Endothelial cell of umbilical vein (primary cell): ENCODE results near the gene ESRRA. TPM values are rescaled to one million over a fixed set of nuclear protein-coding genes. Genes with fewer than 3 reads are reported as not detected.

Experiments
- BruUV-seq: library from RNA; stranded (reverse); fragments of 400-500 nt; replicated peaks from 2 replicates; lab custom pipeline; 2021; lab: Mats Ljungman, UMichigan
- CTCF ChIA-PET: fragments of 300-600, 350-600 bp; sonication (Branson Sonifier 250); formaldehyde crosslinking; loops from one replicate; lab custom pipeline; 2021; ENCODE audit warnings: antibody characterized with exemption, inconsistent platforms; lab: Charles Lee
- POLR2A ChIA-PET: fragments of 300-600, 350-600 bp; sonication (Branson Sonifier 250); formaldehyde crosslinking; loops from one replicate; lab custom pipeline; 2021; ENCODE audit warnings: antibody characterized with exemption, inconsistent platforms; lab: Charles Lee
- DNase-seq: peaks from one replicate; pipeline ENCODE4 v3.0.0-alpha.2; 2011; ENCODE audit warnings: low read depth, low spot score
- FAIRE-seq: peaks from 2 replicates; lab custom pipeline; 2011; peaks lifted over from hg19 to GRCh38; lab: Jason Lieb, UNC
- H2AFZ ChIP-seq: 2 replicates; pipeline ENCODE4 v1.6.0; 2012; ENCODE audit warnings: low read depth, low read length, control low read depth, inconsistent platforms
- H3K27ac ChIP-seq: 2 replicates; pipeline ENCODE4 v1.5.1; 2011; ENCODE audit warnings: low read depth, mild to moderate bottlenecking, control low read depth, low read length, moderate library complexity; ENCODE audit not compliant: insufficient read depth
- H3K27me3 ChIP-seq, 2 experiments: 2 replicates each; pipeline versions ENCODE4 v1.6.0 to v1.6.1; 2011; ENCODE audit warnings: low read length in 2 of 2, mixed read lengths in 1 of 2; ENCODE audit not compliant: control insufficient read depth in 2 of 2, insufficient read depth in 2 of 2
- H3K36me3 ChIP-seq, 2 experiments: 2 replicates in 1 of 2; 3 replicates in 1 of 2; pipeline ENCODE4 v1.5.1; 2011; ENCODE audit warnings: low read length in 2 of 2, mild to moderate bottlenecking in 1 of 2, moderate library complexity in 1 of 2; ENCODE audit not compliant: control insufficient read depth in 2 of 2, insufficient read depth in 2 of 2; ENCODE audit errors: extremely low read depth in 1 of 2
- H3K4me1 ChIP-seq: 3 replicates; pipeline ENCODE4 v1.5.1; 2011; ENCODE audit warnings: mild to moderate bottlenecking, low read length; ENCODE audit not compliant: control insufficient read depth, insufficient read depth; ENCODE audit errors: extremely low read depth
- H3K4me2 ChIP-seq: 2 replicates; pipeline ENCODE4 v1.6.1; 2011; ENCODE audit warnings: low read length, control low read depth, mixed read lengths; ENCODE audit not compliant: insufficient read depth
- H3K4me3 ChIP-seq, 3 experiments: fragments of 200-600 bp in 1 of 3; sonication (generic), shearing (Covaris generic) in 1 of 3; replicated peaks in 1 of 3; 2 replicates each; pipeline ENCODE4 v1.5.1; 2011 to 2016; ENCODE audit warnings: control low read depth in 3 of 3, low read length in 3 of 3, mild to moderate bottlenecking in 2 of 3, inconsistent platforms in 1 of 3, low read depth in 1 of 3, moderate library complexity in 1 of 3; ENCODE audit not compliant: insufficient read depth in 1 of 3
- H3K79me2 ChIP-seq: 2 replicates; pipeline ENCODE4 v1.6.0; 2012; ENCODE audit warnings: low read length, inconsistent platforms; ENCODE audit not compliant: control insufficient read depth, insufficient read depth
- H3K9ac ChIP-seq: replicated peaks from 2 replicates; pipeline ENCODE3; 2011; ENCODE audit warnings: low read length, control low read depth; ENCODE audit not compliant: insufficient read depth; ENCODE audit errors: extremely low read depth
- H3K9me1 ChIP-seq: replicated peaks from 3 replicates; pipeline ENCODE4 v1.6.0; 2011; ENCODE audit warnings: mild to moderate bottlenecking, low read length; ENCODE audit not compliant: control insufficient read depth, insufficient read depth; ENCODE audit errors: extremely low read depth
- H3K9me3 ChIP-seq: replicated peaks from 2 replicates; pipeline ENCODE4 v1.5.1; 2012; ENCODE audit warnings: low read length, inconsistent platforms; ENCODE audit not compliant: control insufficient read depth, insufficient read depth
- H4K20me1 ChIP-seq: replicated peaks from 2 replicates; pipeline ENCODE3; 2011; ENCODE audit warnings: mild to moderate bottlenecking, low read length; ENCODE audit not compliant: control insufficient read depth, insufficient read depth; ENCODE audit errors: extremely low read depth
- EZH2 ChIP-seq: IDR thresholded peaks from 2 replicates; pipeline ENCODE4 v1.6.1; 2012; ENCODE audit warnings: borderline replicate concordance, low read depth, mild to moderate bottlenecking, moderate library complexity, low read length, inconsistent platforms; ENCODE audit not compliant: severe bottlenecking
- GATA2 ChIP-seq: IDR thresholded peaks from 2 replicates; pipeline ENCODE4 v1.7.0; 2011; ENCODE audit warnings: low read depth, mild to moderate bottlenecking, moderate library complexity, mixed read lengths, low read length; ENCODE audit not compliant: insufficient read length, insufficient read depth
- JUN ChIP-seq: IDR thresholded peaks from 2 replicates; pipeline ENCODE4 v1.6.1; 2011; ENCODE audit warnings: borderline replicate concordance, low read depth; ENCODE audit not compliant: insufficient read length, insufficient read depth
- MAX ChIP-seq: IDR thresholded peaks from 2 replicates; pipeline ENCODE4 v1.6.1; 2011; ENCODE audit not compliant: insufficient read depth, insufficient read length
- MYC ChIP-seq: IDR thresholded peaks from one replicate; pipeline ENCODE4 v1.6.1; 2011; ENCODE audit warnings: mild to moderate bottlenecking, low read depth, low read length
- POLR2A ChIP-seq: IDR thresholded peaks from 2 replicates; pipeline ENCODE4 v1.6.1; 2012; ENCODE audit warnings: low read depth, mild to moderate bottlenecking, control low read depth, low read length
- POLR2AphosphoS5 ChIP-seq: IDR thresholded peaks from 2 replicates; pipeline ENCODE4 v1.6.1; 2012; ENCODE audit warnings: low read depth, mild to moderate bottlenecking, control low read depth, low read length, moderate library complexity; ENCODE audit not compliant: insufficient read depth
- dilution Hi-C: fragments of 300-500 bp; cut with MboI; formaldehyde crosslinking; loops from one replicate; pipeline ENCODE4 v1.15.0; 2019; ENCODE audit warnings: low sequenced_read_pairs; ENCODE audit not compliant: extremely low pct_ligation_motif_present
- intact Hi-C: fragments of 100-400 bp; cut with micrococcal nuclease; formaldehyde crosslinking; loops from one replicate; pipeline ENCODE4 v1.10.0; 2022
- polyA plus RNA-seq, 4 experiments: library from polyadenylated mRNA; depleted of rRNA in 3 of 4; stranded (reverse) in 3 of 4; unstranded in 1 of 4; fragments of >200 nt; gene quantifications; 2 replicates each; pipeline versions ENCODE4 v1.2.1 to v1.2.3, GENCODE V29; 2011 to 2012; ENCODE audit warnings: missing spikeins in 1 of 4
- total RNA-seq: library from RNA; stranded (reverse); gene quantifications from 2 replicates; pipeline ENCODE4 v1.2.3, GENCODE V29; 2021
- TF ChIP-seq, protein P1 (sequence below), 2 donors: IDR thresholded peaks; 1 replicate in 1 of 2; 2 replicates in 1 of 2; pipeline ENCODE4 v1.5.1; 2011; ENCODE audit warnings: low read length in 2 of 2, mild to moderate bottlenecking in 2 of 2, moderate library complexity in 2 of 2, control low read depth in 1 of 2, inconsistent platforms in 1 of 2, low read depth in 1 of 2; ENCODE audit not compliant: insufficient read depth in 1 of 2; ENCODE audit errors: extremely low read depth in 1 of 2

The ESRRA gene
- total and polyA plus RNA-seq, 2 donors (not counting 3 experiments of a cell fraction or from before 2014, with no cell fraction given): 17.2 to 37.4 TPM

- Histone ChIP-seq H3K9me3 (no peaks in the 10 kb centered on the region), H2AFZ (no peak overlapping the region), H3K9ac (no peak overlapping the region), H3K79me2 (no peaks in the 10 kb centered on the region), H3K4me2 (no peak overlapping the region), H3K9me1 (no peaks in the 10 kb centered on the region), H3K4me3 (no peak overlapping the region), H4K20me1 (no peaks in the 10 kb centered on the region), H3K4me1 (peaks cover 19% of the 10 kb centered on the region), H3K36me3 (no peaks in the 10 kb centered on the region), H3K27me3 (no peaks in the 10 kb centered on the region), H3K27ac (no peak overlapping the region)
- ChIA-PET CTCF (interaction anchor here (0.6 to 5.5 kb wide), 16 partner anchors 9 to 334 kb away, joined by 3 to 107 read pairs (median 9); partner anchors contain the start of genes CATSPERZ, ESRRA, FERMT3 and PRDX5), POLR2A (no interaction called here)
- intact Hi-C loops (no loop called here), dilution Hi-C loops (no loop called here)
- TF ChIP-seq EZH2 (no peak), MAX (no peak), GATA2 (no peak), POLR2A (no peak), POLR2AphosphoS5 (no peak), MYC (no peak), JUN (no peak)
- TF ChIP-seq, protein P1, sequence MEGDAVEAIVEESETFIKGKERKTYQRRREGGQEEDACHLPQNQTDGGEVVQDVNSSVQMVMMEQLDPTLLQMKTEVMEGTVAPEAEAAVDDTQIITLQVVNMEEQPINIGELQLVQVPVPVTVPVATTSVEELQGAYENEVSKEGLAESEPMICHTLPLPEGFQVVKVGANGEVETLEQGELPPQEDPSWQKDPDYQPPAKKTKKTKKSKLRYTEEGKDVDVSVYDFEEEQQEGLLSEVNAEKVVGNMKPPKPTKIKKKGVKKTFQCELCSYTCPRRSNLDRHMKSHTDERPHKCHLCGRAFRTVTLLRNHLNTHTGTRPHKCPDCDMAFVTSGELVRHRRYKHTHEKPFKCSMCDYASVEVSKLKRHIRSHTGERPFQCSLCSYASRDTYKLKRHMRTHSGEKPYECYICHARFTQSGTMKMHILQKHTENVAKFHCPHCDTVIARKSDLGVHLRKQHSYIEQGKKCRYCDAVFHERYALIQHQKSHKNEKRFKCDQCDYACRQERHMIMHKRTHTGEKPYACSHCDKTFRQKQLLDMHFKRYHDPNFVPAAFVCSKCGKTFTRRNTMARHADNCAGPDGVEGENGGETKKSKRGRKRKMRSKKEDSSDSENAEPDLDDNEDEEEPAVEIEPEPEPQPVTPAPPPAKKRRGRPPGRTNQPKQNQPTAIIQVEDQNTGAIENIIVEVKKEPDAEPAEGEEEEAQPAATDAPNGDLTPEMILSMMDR (IDR thresholded peaks at IDR 0.05; ENCODE audit: extremely low read depth in 1 of 2, insufficient read depth in 1 of 2, low read depth in 1 of 2, low read length in 2 of 2): no peak
- FAIRE-seq (no peak), DNase-seq (no peak)
- no TSS peak for BruUV-seq
These were observed 48.6 kb downstream of the ESRRA start for GRCh38 chr11:64353715-64354506.
